GM12878 (cell line): ENCODE measurements around the gene UNC13A.

Experiments
- ATF7 ChIP-seq: fragments of 450-650 bp; IDR thresholded peaks from 2 replicates; pipeline ENCODE4 v1.6.1; 2016; ENCODE audit warnings: low read depth, mild to moderate bottlenecking
- BHLHE40 ChIP-seq, 2 experiments: fragments of 450-650 bp in 1 of 2; IDR thresholded peaks; 2 replicates each; pipeline ENCODE4 v1.6.1; 2011 to 2017; ENCODE audit warnings: low read depth in 2 of 2, borderline replicate concordance in 1 of 2, improper control_type of control experiment in 1 of 2, low read length in 1 of 2, mild to moderate bottlenecking in 1 of 2
- EZH2 ChIP-seq: IDR thresholded peaks from 2 replicates; pipeline ENCODE4 v1.6.1; 2012; ENCODE audit warnings: low read depth, mild to moderate bottlenecking, control low read depth, inconsistent platforms, low read length, borderline replicate concordance; ENCODE audit not compliant: control insufficient read depth
- IKZF1 ChIP-seq: fragments of 450-650 bp; conservative IDR thresholded peaks from 2 replicates; pipeline ENCODE4 v1.6.1; 2017; ENCODE audit warnings: antibody characterized with exemption, mild to moderate bottlenecking
- JUND ChIP-seq: IDR thresholded peaks from 2 replicates; pipeline ENCODE4 v1.6.1; 2012; ENCODE audit warnings: low read depth, mild to moderate bottlenecking, low read length, improper control_type of control experiment, moderate library complexity
- KLF5 ChIP-seq: fragments of 450-650 bp; IDR thresholded peaks from 2 replicates; pipeline ENCODE4 v1.6.1; 2014; ENCODE audit warnings: mild to moderate bottlenecking; ENCODE audit not compliant: partially characterized antibody
- MYC ChIP-seq: IDR thresholded peaks from 2 replicates; pipeline ENCODE4 v1.6.1; 2011; ENCODE audit warnings: mild to moderate bottlenecking, low read length, moderate library complexity, inconsistent platforms; ENCODE audit not compliant: insufficient read depth, insufficient replicate concordance, insufficient read length, severe bottlenecking
- POLR2A ChIP-seq: IDR thresholded peaks from 2 replicates; pipeline ENCODE4 v1.6.1; 2011; ENCODE audit warnings: low read depth, mild to moderate bottlenecking, low read length
- POLR2AphosphoS5 ChIP-seq: IDR thresholded peaks from 2 replicates; pipeline ENCODE4 v1.6.1; 2011; ENCODE audit warnings: mild to moderate bottlenecking, low read length, inconsistent platforms
- SMC3 ChIP-seq: IDR thresholded peaks from 2 replicates; pipeline ENCODE4 v1.6.1; 2011; ENCODE audit warnings: low read length, improper control_type of control experiment, borderline replicate concordance
- SP1 ChIP-seq: IDR thresholded peaks from one replicate; pipeline ENCODE4 v1.6.1; 2011; ENCODE audit warnings: low read depth, low read length
- ZNF384 ChIP-seq: IDR thresholded peaks from 2 replicates; pipeline ENCODE4 v1.6.1; 2012; ENCODE audit warnings: low read depth, mild to moderate bottlenecking, low read length, improper control_type of control experiment, borderline replicate concordance
- TF ChIP-seq, protein P1 (sequence below), 3 experiments: IDR thresholded peaks in 2 of 3; conservative IDR thresholded peaks in 1 of 3; 2 replicates each; pipeline ENCODE4 v1.5.1; 2011; ENCODE audit warnings: low read depth in 3 of 3, low read length in 3 of 3, mild to moderate bottlenecking in 3 of 3, control low read depth in 2 of 3, moderate library complexity in 2 of 3, inconsistent platforms in 1 of 3, mixed read lengths in 1 of 3; ENCODE audit not compliant: control insufficient read depth in 2 of 3, insufficient read depth in 1 of 3; ENCODE audit errors: extremely low read depth in 1 of 3

DNA sequence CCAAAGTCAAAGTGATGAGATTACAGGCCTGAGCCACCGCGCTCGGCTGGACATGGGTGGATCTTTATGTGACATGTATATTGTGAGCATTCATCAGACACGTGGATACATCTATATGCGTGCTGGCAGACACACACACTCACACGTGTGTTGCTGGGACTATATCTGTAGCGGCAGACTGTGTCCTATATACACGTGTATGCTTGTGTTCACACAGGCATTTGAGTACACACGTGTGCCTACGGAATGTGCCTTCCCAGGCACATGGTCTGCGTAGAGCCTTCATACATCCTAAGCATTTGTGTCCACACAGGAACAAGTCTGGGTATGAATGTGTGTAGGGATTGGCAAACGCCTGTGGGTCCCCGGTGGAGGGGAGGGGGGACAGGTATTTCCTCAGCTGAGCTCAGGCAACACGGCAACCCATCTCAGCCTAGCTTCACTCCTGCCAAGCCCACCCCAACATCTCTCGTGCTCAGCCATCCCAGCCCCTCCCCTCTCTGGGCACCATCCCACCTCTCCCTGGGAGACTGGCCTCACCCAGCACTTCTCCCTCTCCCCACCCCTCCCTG lies 2.6 kb downstream of the UNC13A start:
- TF ChIP-seq IKZF1, result no peak
- TF ChIP-seq ZNF384, result no peak
- TF ChIP-seq, protein P1, sequence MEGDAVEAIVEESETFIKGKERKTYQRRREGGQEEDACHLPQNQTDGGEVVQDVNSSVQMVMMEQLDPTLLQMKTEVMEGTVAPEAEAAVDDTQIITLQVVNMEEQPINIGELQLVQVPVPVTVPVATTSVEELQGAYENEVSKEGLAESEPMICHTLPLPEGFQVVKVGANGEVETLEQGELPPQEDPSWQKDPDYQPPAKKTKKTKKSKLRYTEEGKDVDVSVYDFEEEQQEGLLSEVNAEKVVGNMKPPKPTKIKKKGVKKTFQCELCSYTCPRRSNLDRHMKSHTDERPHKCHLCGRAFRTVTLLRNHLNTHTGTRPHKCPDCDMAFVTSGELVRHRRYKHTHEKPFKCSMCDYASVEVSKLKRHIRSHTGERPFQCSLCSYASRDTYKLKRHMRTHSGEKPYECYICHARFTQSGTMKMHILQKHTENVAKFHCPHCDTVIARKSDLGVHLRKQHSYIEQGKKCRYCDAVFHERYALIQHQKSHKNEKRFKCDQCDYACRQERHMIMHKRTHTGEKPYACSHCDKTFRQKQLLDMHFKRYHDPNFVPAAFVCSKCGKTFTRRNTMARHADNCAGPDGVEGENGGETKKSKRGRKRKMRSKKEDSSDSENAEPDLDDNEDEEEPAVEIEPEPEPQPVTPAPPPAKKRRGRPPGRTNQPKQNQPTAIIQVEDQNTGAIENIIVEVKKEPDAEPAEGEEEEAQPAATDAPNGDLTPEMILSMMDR (IDR thresholded peaks at IDR 0.05 in 2 of 3, conservative IDR thresholded peaks at IDR 0.05 in 1 of 3; ENCODE audit: control insufficient read depth in 2 of 3, extremely low read depth in 1 of 3, insufficient read depth in 1 of 3, low read depth in 3 of 3, low read length in 3 of 3), result no peak
- no peak for TF ChIP-seq POLR2A
- TF ChIP-seq KLF5, result no peak
- no peak for TF ChIP-seq POLR2AphosphoS5
- no peak for TF ChIP-seq EZH2
- TF ChIP-seq MYC, result no peak
- TF ChIP-seq JUND, result no peak
- TF ChIP-seq SMC3, result no peak
- TF ChIP-seq BHLHE40 (IDR thresholded peaks at IDR 0.05; ENCODE audit: borderline replicate concordance in 1 of 2, low read depth in 2 of 2, low read length in 1 of 2), result no peak
- no peak for TF ChIP-seq ATF7
- TF ChIP-seq SP1, result no peak
